ENCODE results near the gene RAI14.
"Not testable (repeated sequence)": the region's sequence is repeated elsewhere in the genome, so short reads cannot be mapped to it uniquely, and the experiment has no call there.

Gene RAI14

GRCh38 chr5:34778091-34778850 lies 122.1 kb downstream of the RAI14 start:
- DNase-seq, result no peak

GRCh38 chr5:34783892-34784291 lies 127.8 kb downstream of the RAI14 start:
- not testable (repeated sequence) for DNase-seq

GRCh38 chr5:34787035-34787434 lies 130.9 kb downstream of the RAI14 start:
- DNase-seq, result no peak

GRCh38 chr5:34789021-34789531 lies 132.9 kb downstream of the RAI14 start:
- no peak for DNase-seq

- no peak for DNase-seq
Observed at GRCh38 chr5:34789639-34790038, 133.5 kb downstream of the RAI14 start.

- DNase-seq, result no peak
Observed at GRCh38 chr5:34790069-34790468, 133.9 kb downstream of the RAI14 start.

- DNase-seq, result no peak
Observed at GRCh38 chr5:34791761-34792244, 135.7 kb downstream of the RAI14 start.

GRCh38 chr5:34802834-34803563 lies 146.9 kb downstream of the RAI14 start:
- DNase-seq, result no peak

- no peak for DNase-seq
Observed at GRCh38 chr5:34803974-34804732, 148.0 kb downstream of the RAI14 start.

GRCh38 chr5:34804913-34805312 lies 148.8 kb downstream of the RAI14 start:
- DNase-seq, result no peak

- DNase-seq, result no peak
Observed at GRCh38 chr5:34806532-34806931, 150.4 kb downstream of the RAI14 start.

GRCh38 chr5:34811706-34812105 lies 155.6 kb downstream of the RAI14 start:
- DNase-seq, result no peak

GRCh38 chr5:34813509-34813908 lies 157.4 kb downstream of the RAI14 start:
- DNase-seq, result no peak

- no peak for DNase-seq
Observed at GRCh38 chr5:34817558-34818351, 161.6 kb downstream of the RAI14 start.

GRCh38 chr5:34818717-34819116 lies 162.6 kb downstream of the RAI14 start:
- no peak for DNase-seq

- no peak for DNase-seq
Observed at GRCh38 chr5:34820593-34820992, 164.5 kb downstream of the RAI14 start.

GRCh38 chr5:34822956-34823715 lies 167.0 kb downstream of the RAI14 start:
- DNase-seq, result no peak

GRCh38 chr5:34826347-34826746 lies 170.2 kb downstream of the RAI14 start:
- DNase-seq, result no peak

GRCh38 chr5:34827588-34828506 lies 171.7 kb downstream of the RAI14 start:
- no peak for DNase-seq

GRCh38 chr5:34830827-34831226 lies 174.7 kb downstream of the RAI14 start:
- DNase-seq, result not testable (repeated sequence)

All from activated CD4-positive, CD25-positive, alpha-beta regulatory T cell (primary cell).